ENCODE results near the gene DEFB110. TPM values are rescaled to one million over a fixed set of nuclear protein-coding genes. Genes with fewer than 3 reads are reported as not detected.

DEFB110 gene
- total RNA-seq, 1 donor from 2014 or later: not detected

GRCh38 chr6:49982046-49982445, 39.7 kb downstream of the DEFB110 start:
- Histone ChIP-seq H3K27ac (no peak overlapping the region), H3K4me3 (no peak overlapping the region), H3K4me1 (no peaks in the 10 kb centered on the region), H3K9me3 (no peaks in the 10 kb centered on the region), H3K36me3 (no peaks in the 10 kb centered on the region), H3K27me3 (no peaks in the 10 kb centered on the region)
- intact Hi-C loops (cut with DNase I): no loop called here
- DNase-seq (ENCODE audit: extremely low spot score in 2 of 2): no peak
- TF ChIP-seq POLR2A (IDR thresholded peaks at IDR 0.05) (no peak), POLR2AphosphoS5 (IDR thresholded peaks at IDR 0.05; ENCODE audit: insufficient read depth in 1 of 2, low read depth in 1 of 2) (no peak)
- TF ChIP-seq, protein P1, sequence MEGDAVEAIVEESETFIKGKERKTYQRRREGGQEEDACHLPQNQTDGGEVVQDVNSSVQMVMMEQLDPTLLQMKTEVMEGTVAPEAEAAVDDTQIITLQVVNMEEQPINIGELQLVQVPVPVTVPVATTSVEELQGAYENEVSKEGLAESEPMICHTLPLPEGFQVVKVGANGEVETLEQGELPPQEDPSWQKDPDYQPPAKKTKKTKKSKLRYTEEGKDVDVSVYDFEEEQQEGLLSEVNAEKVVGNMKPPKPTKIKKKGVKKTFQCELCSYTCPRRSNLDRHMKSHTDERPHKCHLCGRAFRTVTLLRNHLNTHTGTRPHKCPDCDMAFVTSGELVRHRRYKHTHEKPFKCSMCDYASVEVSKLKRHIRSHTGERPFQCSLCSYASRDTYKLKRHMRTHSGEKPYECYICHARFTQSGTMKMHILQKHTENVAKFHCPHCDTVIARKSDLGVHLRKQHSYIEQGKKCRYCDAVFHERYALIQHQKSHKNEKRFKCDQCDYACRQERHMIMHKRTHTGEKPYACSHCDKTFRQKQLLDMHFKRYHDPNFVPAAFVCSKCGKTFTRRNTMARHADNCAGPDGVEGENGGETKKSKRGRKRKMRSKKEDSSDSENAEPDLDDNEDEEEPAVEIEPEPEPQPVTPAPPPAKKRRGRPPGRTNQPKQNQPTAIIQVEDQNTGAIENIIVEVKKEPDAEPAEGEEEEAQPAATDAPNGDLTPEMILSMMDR (IDR thresholded peaks at IDR 0.05): no peak

DNA sequence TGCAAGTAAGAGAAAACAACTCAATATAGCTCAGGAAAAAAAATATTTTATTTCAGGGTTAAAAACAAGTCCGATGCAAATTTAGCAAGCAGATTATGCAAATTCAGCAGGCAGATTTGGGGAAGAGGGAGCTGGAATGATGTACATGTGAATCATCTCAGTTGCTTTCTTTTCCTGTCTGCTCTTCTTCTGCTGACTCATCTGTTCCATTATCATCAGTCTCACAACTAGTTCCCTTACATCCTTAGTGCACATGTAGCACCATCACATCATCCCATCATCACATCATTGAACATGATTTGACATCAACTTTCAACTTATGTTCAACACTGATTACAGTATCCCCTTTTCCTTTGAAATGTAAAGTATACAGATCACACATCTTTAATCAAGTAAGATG, 40.9 kb downstream of the DEFB110 start:
- H3K36me3 ChIP-seq: no peaks in the 10 kb centered on the region
- no peaks in the 10 kb centered on the region for H3K27me3 ChIP-seq
- no peaks in the 10 kb centered on the region for H3K4me1 ChIP-seq
- DNase-seq (ENCODE audit: extremely low spot score in 2 of 2): no peak
- H3K9me3 ChIP-seq: no peaks in the 10 kb centered on the region
- TF ChIP-seq POLR2A (IDR thresholded peaks at IDR 0.05) (no peak), POLR2AphosphoS5 (IDR thresholded peaks at IDR 0.05; ENCODE audit: insufficient read depth in 1 of 2, low read depth in 1 of 2) (no peak)
- TF ChIP-seq, protein P1 (IDR thresholded peaks at IDR 0.05): no peak
- intact Hi-C loops (cut with DNase I): no loop called here
- H3K4me3 ChIP-seq: no peak overlapping the region
- no peak overlapping the region for H3K27ac ChIP-seq

DNA sequence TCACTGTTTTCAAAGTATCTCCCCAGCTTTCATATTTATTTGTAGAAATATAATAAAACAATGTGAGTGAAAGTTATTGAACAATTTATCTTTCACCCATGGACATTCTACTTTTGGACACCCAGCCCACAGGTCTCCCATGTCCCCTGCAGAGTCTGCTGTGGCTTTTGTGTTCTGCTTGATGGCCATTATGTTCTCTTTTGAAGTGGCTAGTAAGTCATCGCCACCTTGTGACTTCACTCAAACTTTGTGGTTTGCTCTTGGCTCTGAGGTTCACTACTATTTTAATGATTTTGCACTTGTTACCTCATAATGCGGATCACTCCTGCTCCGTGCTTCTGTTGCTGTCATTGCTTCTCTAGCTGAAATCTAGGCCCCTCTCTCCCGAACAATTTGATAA, 42.2 kb downstream of the DEFB110 start:
- Histone ChIP-seq H3K4me3 (no peak overlapping the region), H3K27me3 (no peaks in the 10 kb centered on the region), H3K4me1 (no peaks in the 10 kb centered on the region), H3K9me3 (no peaks in the 10 kb centered on the region), H3K27ac (no peak overlapping the region), H3K36me3 (no peaks in the 10 kb centered on the region)
- no peak for DNase-seq (ENCODE audit: extremely low spot score in 2 of 2)
- intact Hi-C loops (cut with DNase I): no loop called here
- TF ChIP-seq POLR2A (IDR thresholded peaks at IDR 0.05) (no peak), POLR2AphosphoS5 (IDR thresholded peaks at IDR 0.05; ENCODE audit: insufficient read depth in 1 of 2, low read depth in 1 of 2) (no peak)
- TF ChIP-seq, protein P1 (IDR thresholded peaks at IDR 0.05): no peak

DNA sequence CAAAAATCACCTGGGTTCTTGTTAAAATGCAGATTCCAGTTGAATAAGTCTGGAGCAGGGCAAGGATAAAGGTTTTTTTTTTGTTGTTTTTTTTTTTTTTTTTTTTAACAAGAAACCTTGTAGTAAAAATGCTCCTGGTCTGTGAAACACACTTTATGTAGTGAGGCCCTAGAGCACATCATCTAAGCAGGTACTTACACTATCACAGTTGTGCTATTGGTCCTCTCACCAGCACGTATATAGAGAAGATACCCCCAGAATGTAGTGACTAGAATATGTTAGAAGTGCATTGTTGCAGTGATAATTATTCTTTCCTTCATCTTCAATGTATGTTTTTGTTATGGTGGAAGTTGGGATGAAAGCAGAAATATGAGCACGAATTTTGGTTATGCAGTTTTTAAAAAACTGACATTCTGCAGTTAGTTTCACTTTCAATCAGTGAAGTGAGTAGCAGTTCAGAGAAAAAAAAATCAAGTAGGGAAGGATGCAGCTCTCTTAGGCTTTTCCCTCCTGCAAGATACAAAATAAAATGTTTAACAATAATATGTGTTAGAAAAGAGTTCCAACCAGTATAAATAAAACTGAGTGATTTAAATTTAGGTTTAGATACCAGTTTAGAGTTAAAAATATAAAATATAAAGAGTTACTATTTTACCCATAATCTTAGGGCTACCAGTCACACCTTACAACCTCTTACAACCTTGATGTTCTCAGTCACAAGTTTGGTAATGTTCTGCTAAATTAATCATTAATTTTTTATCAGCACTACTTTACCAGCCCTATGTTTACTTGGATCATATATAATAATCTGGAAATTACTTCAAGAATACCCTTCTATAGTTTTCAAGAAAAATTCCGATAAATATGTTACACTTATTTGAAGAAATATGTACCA, 43.2 kb downstream of the DEFB110 start:
- H3K36me3 ChIP-seq: no peaks in the 10 kb centered on the region
- no peak overlapping the region for H3K27ac ChIP-seq
- no peaks in the 10 kb centered on the region for H3K27me3 ChIP-seq
- no peaks in the 10 kb centered on the region for H3K4me1 ChIP-seq
- intact Hi-C loops (cut with DNase I): no loop called here
- H3K4me3 ChIP-seq: no peak overlapping the region
- TF ChIP-seq POLR2AphosphoS5 (IDR thresholded peaks at IDR 0.05; ENCODE audit: insufficient read depth in 1 of 2, low read depth in 1 of 2) (no peak), POLR2A (IDR thresholded peaks at IDR 0.05) (no peak)
- TF ChIP-seq, protein P1 (IDR thresholded peaks at IDR 0.05): no peak
- no peaks in the 10 kb centered on the region for H3K9me3 ChIP-seq
- no peak for DNase-seq (ENCODE audit: extremely low spot score in 2 of 2)

GRCh38 chr6:49969605-49970004, 52.2 kb downstream of the DEFB110 start, which contains the start of gene DEFB113:
TSS of gene DEFB113 (minus strand) at chr6:49969625. CDS start at chr6:49969625, 0 bp downstream.
- H3K27ac ChIP-seq: no peak within 1 kb of the TSS
- no peaks in the 10 kb centered on the region for H3K9me3 ChIP-seq
- DNase-seq (ENCODE audit: extremely low spot score in 2 of 2): no peak
- H3K27me3 ChIP-seq: no peaks in the 10 kb centered on the region
- intact Hi-C loops (cut with DNase I): no loop called here
- H3K4me1 ChIP-seq: no peaks in the 10 kb centered on the region
- no peaks in the 10 kb centered on the region for H3K36me3 ChIP-seq
- no peak within 1 kb of the TSS for H3K4me3 ChIP-seq
- TF ChIP-seq, protein P1 (IDR thresholded peaks at IDR 0.05): no peak
- no peak for TF ChIP-seq POLR2AphosphoS5 (IDR thresholded peaks at IDR 0.05; ENCODE audit: insufficient read depth in 1 of 2, low read depth in 1 of 2)
- no peak for TF ChIP-seq POLR2A (IDR thresholded peaks at IDR 0.05)
